Activated T-helper 2 cell treated with anti-CD3 and anti-CD28 coated beads, Interferon-gamma antibody, Interleukin-2, Interleukin-4, amounts not matched to agents 10 μg/mL and 5 μg/mL and 100 μg/mL, durations not matched to agents 14 hours and 24 hours and 36 hours (primary cell): ENCODE data around the gene OLIG1. TPM values are rescaled to one million over a fixed set of nuclear protein-coding genes. Genes with fewer than 3 reads are reported as not detected.

ENCODE experiments used
- DNase-seq: peaks from one replicate; pipeline ENCODE4 v3.0.0; 2021; ENCODE audit warnings: low spot score
- H3K27ac Mint-ChIP-seq: one replicate; pipeline ENCODE4 v1.8.0; 2021; ENCODE audit warnings: mixed read lengths
- H3K27me3 Mint-ChIP-seq: one replicate; pipeline ENCODE4 v1.8.0; 2021; ENCODE audit warnings: low read depth, mixed read lengths
- H3K36me3 Mint-ChIP-seq: one replicate; pipeline ENCODE4 v1.8.0; 2021; ENCODE audit warnings: low read depth, mixed read lengths
- H3K4me1 Mint-ChIP-seq: one replicate; pipeline ENCODE4 v1.8.0; 2021; ENCODE audit warnings: low read depth, mixed read lengths
- H3K4me3 Mint-ChIP-seq: one replicate; pipeline ENCODE4 v1.8.0; 2021; ENCODE audit warnings: low read depth, mild to moderate bottlenecking, moderate library complexity, mixed read lengths
- H3K9me3 Mint-ChIP-seq: one replicate; pipeline ENCODE4 v1.8.0; 2021; ENCODE audit warnings: mixed read lengths
- intact Hi-C: fragments of 100-400 bp; cut with micrococcal nuclease; formaldehyde crosslinking; loops from one replicate; pipeline ENCODE4 v1.15.1; 2023
- total RNA-seq: library from RNA; stranded (reverse); gene quantifications from 2 replicates; pipeline ENCODE4 v1.2.3, GENCODE V29; 2022

Gene OLIG1
- total RNA-seq, 1 donor from 2014 or later: 0.09 TPM

DNA sequence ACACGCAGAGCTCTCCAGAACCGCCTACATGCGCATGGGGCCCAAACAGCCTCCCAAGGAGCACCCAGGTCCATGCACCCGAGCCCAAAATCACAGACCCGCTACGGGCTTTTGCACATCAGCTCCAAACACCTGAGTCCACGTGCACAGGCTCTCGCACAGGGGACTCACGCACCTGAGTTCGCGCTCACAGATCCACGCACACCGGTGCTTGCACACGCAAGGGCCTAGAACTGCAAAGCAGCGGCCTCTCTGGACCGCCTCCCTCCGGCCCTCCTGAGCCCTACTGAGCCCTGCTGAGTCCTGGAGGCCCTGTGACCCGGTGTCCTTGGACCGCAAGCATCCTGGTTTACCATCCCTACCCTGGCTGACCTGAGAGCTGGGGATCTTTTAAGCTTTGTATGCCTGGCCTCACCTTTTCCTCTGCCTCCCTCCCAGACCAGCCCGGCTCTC, 36.0 kb upstream of the OLIG1 start:
- Mint-ChIP-seq H3K4me3 (no peak overlapping the region), H3K36me3 (no peaks in the 10 kb centered on the region), H3K9me3 (no peaks in the 10 kb centered on the region), H3K4me1 (peaks cover 17% of the 10 kb centered on the region), H3K27me3 (peaks cover 42% of the 10 kb centered on the region), H3K27ac (no peak overlapping the region)
- no peak for DNase-seq
- intact Hi-C loops: no loop called here

DNA sequence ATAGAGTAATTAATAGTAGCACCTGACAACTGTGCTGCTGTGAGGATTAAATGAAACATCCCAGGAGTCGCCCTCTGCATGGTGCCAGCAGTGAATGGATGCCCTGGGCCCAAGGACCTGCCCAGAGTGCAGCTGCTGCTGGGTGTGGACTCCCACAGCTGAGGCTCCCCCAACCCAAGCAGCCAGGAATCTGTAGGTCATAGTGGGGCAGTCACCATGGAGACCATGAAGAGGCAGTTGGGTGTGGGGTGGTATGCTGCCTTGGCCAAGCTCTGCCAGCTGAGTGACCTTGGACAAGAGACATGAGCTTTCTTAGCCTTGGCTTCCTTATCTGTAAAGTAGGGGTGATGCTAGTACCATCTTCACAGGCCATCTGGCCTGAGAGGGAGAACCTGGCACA, 34.8 kb upstream of the OLIG1 start:
- Mint-ChIP-seq H3K4me3 (no peak overlapping the region), H3K27ac (no peak overlapping the region), H3K4me1 (peaks cover 16% of the 10 kb centered on the region), H3K36me3 (no peaks in the 10 kb centered on the region), H3K27me3 (peaks cover 32% of the 10 kb centered on the region), H3K9me3 (no peaks in the 10 kb centered on the region)
- no peak for DNase-seq
- intact Hi-C loops: no loop called here

DNA sequence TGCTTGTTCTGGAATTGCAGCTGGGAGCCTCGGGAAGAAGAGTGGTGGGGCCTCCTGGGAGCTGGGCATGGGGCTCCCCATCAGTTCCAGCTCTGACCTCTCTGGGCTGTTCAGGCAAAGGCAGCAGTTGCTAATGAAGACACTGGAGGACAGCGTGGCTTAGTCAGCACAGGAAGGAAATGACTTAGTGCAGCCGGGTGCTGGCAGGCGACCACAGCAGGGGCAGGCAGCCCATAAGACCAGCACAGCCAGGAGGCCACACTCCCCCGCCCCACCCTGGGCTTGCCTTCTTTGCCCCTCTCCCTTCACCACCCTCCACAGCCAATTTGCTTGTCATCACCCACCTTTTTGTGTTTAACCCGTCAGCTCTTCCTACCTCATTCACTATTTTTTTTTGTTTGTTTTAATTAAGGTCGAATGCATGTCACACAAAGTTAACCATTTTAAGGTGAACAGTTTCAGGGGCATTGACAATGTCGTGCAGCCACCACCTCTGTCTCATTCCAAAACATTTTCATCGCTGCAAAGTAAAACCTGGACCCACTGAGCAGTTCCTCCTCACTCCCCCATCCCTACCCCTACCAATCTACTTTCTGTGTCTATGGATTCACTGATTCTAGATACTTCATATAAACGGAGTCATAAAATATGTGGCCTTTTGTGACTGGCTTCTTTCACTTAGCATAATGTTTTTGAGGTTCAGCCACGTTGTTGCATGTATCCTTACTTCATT, 33.3 kb upstream of the OLIG1 start:
- intact Hi-C loops: no loop called here
- Mint-ChIP-seq H3K27me3 (peaks cover 21% of the 10 kb centered on the region), H3K4me3 (no peak overlapping the region), H3K4me1 (peaks cover 16% of the 10 kb centered on the region), H3K36me3 (no peaks in the 10 kb centered on the region), H3K9me3 (no peaks in the 10 kb centered on the region), H3K27ac (peak overlapping the region; percentile 70)
- peak; percentile 26 for DNase-seq

DNA sequence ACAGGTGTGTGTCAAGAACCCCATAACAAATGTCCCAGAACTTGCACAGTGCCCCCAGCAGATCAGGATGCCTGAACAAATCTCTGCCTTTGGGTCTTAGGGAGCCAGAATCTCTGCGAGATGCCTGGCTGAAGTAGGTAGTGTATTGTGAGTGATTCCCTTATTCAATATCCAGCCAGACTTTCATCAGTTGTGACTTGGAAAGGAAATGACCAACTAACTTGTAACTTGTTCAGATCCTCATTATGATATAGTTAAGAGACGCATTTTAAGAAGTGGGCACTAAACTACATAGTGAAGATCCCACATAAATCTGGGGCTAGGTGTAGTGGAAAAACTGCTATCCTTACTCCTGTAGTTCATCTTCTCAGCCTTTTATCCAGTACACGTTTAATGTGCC, 32.4 kb upstream of the OLIG1 start:
- intact Hi-C loops: no loop called here
- H3K4me3 Mint-ChIP-seq: no peak overlapping the region
- H3K27me3 Mint-ChIP-seq: peaks cover 14% of the 10 kb centered on the region
- H3K4me1 Mint-ChIP-seq: peaks cover 16% of the 10 kb centered on the region
- H3K9me3 Mint-ChIP-seq: no peaks in the 10 kb centered on the region
- H3K27ac Mint-ChIP-seq: no peak overlapping the region
- no peaks in the 10 kb centered on the region for H3K36me3 Mint-ChIP-seq
- no peak for DNase-seq

DNA sequence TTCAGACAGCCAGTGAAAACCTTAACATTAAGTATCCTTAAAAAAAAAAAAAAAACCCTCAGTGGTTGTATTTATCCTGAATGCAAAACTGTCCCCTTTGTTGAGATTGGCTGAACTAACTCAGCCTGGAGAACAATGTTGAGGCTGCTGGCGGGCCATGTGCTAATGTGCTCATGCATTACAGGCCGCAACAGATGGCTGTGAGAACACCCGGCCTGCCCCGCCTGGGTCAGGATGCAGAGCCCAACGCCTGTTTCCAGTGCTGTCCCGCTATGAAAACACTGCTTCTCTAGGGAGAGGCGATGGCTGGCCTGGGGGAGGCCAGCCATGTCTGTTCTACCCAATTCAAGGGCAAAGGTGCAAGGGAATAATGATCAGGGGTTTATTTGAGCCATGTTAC, 30.4 kb upstream of the OLIG1 start:
- Mint-ChIP-seq H3K27me3 (peaks cover 18% of the 10 kb centered on the region), H3K4me1 (peaks cover 16% of the 10 kb centered on the region), H3K9me3 (no peaks in the 10 kb centered on the region), H3K4me3 (no peak overlapping the region), H3K27ac (no peak overlapping the region), H3K36me3 (no peaks in the 10 kb centered on the region)
- no peak for DNase-seq
- intact Hi-C loops: no loop called here

DNA sequence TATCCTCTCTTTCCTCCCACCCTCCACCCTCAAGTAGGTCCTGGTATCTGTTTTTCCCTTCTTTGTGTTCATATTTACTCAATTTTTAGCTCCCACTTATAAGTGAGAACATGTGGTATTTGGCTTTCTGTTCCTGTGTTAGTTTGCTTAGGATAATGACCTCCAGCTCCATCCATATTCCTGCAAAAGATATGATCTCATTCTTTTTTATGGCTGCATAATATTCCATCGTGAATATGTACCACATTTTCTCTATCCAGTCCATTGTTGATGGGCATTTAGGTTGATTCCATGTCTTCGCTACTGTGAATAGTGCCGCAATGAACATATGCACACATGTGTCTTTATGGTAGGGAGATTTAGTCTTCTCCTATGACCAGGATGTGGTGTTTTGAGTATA, 29.7 kb upstream of the OLIG1 start:
- Mint-ChIP-seq H3K27ac (no peak overlapping the region), H3K9me3 (no peaks in the 10 kb centered on the region)

DNA sequence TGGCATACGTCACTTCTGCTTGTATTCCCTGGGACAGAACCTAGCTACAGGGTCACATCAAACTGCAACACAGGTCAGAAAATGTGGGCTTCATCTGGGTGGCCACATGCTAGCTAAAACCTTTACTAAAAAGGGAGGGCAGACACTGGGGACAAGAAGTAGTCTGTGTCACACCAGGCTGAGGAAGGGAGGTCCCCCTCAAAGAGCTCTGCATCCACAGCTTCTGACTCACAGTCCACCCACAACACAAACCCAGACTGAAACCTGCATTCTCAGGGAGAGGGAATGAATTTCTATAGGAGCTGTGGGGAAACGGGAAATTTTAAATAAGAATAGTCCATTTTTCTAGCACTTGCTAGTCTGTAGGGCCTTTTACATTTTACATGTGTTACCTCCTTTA, 28.0 kb upstream of the OLIG1 start:
- no peaks in the 10 kb centered on the region for H3K36me3 Mint-ChIP-seq
- H3K4me1 Mint-ChIP-seq: peaks cover 6% of the 10 kb centered on the region
- H3K4me3 Mint-ChIP-seq: no peak overlapping the region
- H3K27ac Mint-ChIP-seq: no peak overlapping the region
- peaks cover 31% of the 10 kb centered on the region for H3K27me3 Mint-ChIP-seq
- no peak for DNase-seq
- H3K9me3 Mint-ChIP-seq: no peaks in the 10 kb centered on the region
- intact Hi-C loops: no loop called here

More for the DNA sequence above, 29.7 kb upstream of the OLIG1 start:
- Mint-ChIP-seq H3K4me1 (peaks cover 16% of the 10 kb centered on the region), H3K36me3 (no peaks in the 10 kb centered on the region), H3K27me3 (peaks cover 22% of the 10 kb centered on the region), H3K4me3 (no peak overlapping the region)
- intact Hi-C loops: no loop called here
- DNase-seq: no peak

DNA sequence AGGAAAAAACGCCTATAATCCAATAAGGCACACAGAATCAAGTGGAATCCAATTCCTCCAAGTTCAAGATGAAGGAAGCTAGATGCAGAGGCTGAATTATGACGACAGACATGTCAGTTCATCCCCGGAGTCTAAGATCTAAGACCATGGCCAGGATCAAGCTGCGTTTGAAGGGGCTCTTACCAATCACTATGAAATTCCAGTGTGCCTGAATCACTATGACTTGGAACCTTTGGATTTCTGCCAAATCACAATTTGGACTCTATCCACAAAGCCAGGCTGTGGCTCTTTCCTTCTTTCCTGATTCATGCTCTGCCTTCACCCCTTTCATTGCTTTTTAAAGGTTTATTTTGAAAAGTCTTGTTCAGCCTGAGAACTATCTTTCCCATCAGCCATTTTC, 27.1 kb upstream of the OLIG1 start:
- intact Hi-C loops: no loop called here
- no peak for DNase-seq
- H3K27me3 Mint-ChIP-seq: peaks cover 34% of the 10 kb centered on the region
- no peaks in the 10 kb centered on the region for H3K9me3 Mint-ChIP-seq
- H3K36me3 Mint-ChIP-seq: no peaks in the 10 kb centered on the region
- H3K4me3 Mint-ChIP-seq: no peak overlapping the region
- H3K27ac Mint-ChIP-seq: no peak overlapping the region
- no peaks in the 10 kb centered on the region for H3K4me1 Mint-ChIP-seq

DNA sequence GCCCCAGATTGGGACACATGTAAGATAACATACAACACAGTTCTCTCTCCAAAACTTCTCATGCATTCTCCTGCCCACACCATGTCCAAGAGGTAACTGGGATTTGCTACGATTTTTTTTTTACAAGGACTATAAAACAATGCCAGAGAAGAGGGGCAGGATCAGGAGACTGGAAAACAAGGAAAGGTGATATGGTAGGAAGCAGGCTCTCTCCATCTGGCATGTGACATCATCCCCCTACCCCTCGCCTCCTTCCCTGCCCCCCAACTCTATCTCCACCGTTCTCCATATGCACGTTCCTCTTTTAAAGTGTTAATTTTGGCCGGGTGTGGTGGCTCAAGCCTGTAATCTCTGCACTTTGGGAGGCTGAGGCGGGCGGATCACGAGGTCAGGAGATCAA, 23.5 kb upstream of the OLIG1 start:
- Mint-ChIP-seq H3K9me3 (no peaks in the 10 kb centered on the region), H3K27me3 (peaks cover 30% of the 10 kb centered on the region), H3K36me3 (no peaks in the 10 kb centered on the region), H3K4me1 (no peaks in the 10 kb centered on the region), H3K27ac (no peak overlapping the region), H3K4me3 (no peak overlapping the region)
- DNase-seq: no peak
- intact Hi-C loops: no loop called here

DNA sequence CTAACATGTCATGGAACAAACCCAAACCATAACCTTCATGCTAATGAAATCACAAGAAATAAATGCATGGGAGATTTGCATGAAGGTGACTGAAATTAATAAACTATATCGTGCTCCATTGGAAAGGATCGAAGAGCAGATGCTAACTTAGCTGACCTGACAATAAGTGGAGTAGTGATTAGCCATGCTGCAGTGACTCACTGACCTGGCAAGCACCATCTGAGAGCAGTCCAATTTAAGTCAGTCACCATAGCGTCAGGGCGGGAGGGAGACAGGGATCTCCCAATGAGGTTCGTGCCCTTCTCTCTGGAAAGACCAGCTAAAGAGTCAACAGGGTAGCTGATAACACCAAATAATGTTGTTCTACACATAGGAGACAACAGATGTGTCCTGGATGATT, 22.7 kb upstream of the OLIG1 start:
- Mint-ChIP-seq H3K36me3 (no peaks in the 10 kb centered on the region), H3K27me3 (peaks cover 31% of the 10 kb centered on the region), H3K4me1 (no peaks in the 10 kb centered on the region), H3K9me3 (no peaks in the 10 kb centered on the region), H3K4me3 (no peak overlapping the region), H3K27ac (no peak overlapping the region)
- no peak for DNase-seq
- intact Hi-C loops: no loop called here

DNA sequence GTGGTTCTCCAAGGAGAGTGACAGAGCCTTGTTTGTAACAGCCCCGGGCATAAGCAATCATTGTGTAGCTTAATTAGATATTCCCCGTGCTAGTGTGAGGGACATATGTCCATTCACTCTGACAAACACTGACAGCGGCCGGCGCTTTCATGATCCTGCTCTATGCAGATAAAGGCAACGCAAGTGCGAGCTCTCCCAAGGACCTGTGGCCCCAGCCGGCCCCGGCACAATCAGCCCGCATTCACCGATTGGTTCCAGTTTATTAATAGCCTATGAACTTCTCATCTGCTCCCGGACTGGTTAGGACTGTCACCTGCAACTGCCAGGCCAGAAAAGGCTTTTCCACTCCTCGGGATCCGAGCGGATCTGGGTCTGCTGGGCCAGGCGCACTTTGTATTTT, 18.0 kb upstream of the OLIG1 start:
- H3K36me3 Mint-ChIP-seq: no peaks in the 10 kb centered on the region
- H3K27ac Mint-ChIP-seq: no peak overlapping the region
- no peak overlapping the region for H3K4me3 Mint-ChIP-seq
- H3K27me3 Mint-ChIP-seq: peaks cover 14% of the 10 kb centered on the region
- H3K9me3 Mint-ChIP-seq: no peaks in the 10 kb centered on the region
- intact Hi-C loops: no loop called here
- DNase-seq: no peak
- no peaks in the 10 kb centered on the region for H3K4me1 Mint-ChIP-seq

DNA sequence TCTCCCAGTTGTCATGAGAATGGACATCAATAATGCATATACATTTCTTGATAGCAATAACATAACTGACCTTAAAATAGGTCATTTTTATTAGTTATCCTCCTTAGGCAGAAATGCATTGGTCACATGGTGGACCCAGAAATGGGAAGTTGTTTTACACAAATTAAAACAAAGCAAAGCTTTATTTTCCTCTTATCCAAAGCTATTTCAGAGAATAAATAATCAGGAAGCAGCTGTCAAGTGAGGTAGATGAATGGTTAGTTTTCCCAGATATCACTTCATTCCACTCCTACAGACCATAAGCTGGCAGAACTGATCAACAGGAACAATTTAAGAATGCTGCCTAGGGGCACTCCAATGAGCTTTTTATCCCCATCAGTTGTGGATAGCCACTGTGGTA, 16.0 kb upstream of the OLIG1 start:
- no peak for DNase-seq
- Mint-ChIP-seq H3K27me3 (peaks cover 10% of the 10 kb centered on the region), H3K9me3 (no peaks in the 10 kb centered on the region), H3K4me1 (no peaks in the 10 kb centered on the region), H3K4me3 (no peak overlapping the region), H3K36me3 (no peaks in the 10 kb centered on the region), H3K27ac (no peak overlapping the region)
- intact Hi-C loops: no loop called here

DNA sequence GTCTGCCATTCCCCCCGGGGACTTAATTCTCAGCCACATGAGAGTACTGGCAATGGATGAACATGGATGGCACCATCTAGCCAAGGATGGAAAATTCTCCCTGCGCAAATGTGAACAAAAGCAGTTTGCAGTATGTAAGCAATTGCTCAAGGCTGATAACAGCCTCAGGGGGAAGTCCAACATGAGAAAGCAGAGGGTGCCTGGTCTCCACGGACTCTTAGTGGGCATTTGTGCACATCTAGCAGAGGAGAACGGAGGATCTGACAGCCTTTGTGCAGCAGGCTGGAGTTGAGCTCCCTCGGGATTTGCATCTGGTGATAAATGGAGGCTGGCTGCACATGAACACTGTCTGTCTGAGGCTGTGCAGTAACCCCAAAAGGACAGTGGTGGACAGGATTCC, 13.9 kb upstream of the OLIG1 start:
- Mint-ChIP-seq H3K36me3 (no peaks in the 10 kb centered on the region), H3K4me3 (no peak overlapping the region), H3K27ac (no peak overlapping the region), H3K4me1 (no peaks in the 10 kb centered on the region), H3K27me3 (peaks cover 17% of the 10 kb centered on the region), H3K9me3 (no peaks in the 10 kb centered on the region)
- DNase-seq: no peak
- intact Hi-C loops: no loop called here
